Measurements from ENCODE around the gene SLC16A11. TPM values are rescaled to one million over a fixed set of nuclear protein-coding genes. Genes with fewer than 3 reads are reported as not detected.

The SLC16A11 gene
- total RNA-seq, 1 donor from 2014 or later: 0.54 TPM

DNA sequence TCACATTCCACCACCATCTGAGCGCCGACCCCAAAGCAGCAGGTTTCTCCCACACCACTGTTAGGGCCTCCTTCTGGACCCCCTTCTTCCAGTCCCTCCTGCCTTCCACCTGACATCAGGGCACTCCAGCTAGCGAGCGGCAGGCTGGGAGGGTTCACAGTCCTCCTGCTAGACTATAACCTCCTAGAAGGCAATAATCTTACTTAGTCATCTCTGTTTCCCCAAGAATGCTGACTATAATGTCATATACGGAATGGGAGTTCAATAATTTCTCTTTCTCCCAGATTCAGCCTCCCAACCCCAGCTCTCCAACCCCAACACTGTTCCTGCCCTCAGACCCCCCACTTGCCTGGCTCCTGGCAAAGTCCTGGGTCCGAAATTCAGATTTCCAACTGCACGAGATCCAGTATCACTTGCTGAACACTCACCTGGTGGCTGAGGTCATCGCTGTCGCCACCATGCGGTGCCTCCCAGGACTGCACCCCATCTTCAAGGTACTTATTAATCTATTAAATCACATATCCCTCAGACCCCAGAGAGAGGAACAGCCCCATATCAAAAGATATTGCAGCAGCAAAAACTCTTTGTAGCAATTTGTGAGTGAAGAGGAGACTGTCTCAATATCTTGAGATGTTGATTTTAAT is 42.5 kb downstream of the SLC16A11 start:
- no peak overlapping the region for H3K4me3 Mint-ChIP-seq (ENCODE audit: unreplicated experiment)
- peak; percentile 64 for DNase-seq
- peaks cover 7% of the 10 kb centered on the region for H3K27me3 Mint-ChIP-seq (ENCODE audit: unreplicated experiment)
- TF ChIP-seq, protein P1, sequence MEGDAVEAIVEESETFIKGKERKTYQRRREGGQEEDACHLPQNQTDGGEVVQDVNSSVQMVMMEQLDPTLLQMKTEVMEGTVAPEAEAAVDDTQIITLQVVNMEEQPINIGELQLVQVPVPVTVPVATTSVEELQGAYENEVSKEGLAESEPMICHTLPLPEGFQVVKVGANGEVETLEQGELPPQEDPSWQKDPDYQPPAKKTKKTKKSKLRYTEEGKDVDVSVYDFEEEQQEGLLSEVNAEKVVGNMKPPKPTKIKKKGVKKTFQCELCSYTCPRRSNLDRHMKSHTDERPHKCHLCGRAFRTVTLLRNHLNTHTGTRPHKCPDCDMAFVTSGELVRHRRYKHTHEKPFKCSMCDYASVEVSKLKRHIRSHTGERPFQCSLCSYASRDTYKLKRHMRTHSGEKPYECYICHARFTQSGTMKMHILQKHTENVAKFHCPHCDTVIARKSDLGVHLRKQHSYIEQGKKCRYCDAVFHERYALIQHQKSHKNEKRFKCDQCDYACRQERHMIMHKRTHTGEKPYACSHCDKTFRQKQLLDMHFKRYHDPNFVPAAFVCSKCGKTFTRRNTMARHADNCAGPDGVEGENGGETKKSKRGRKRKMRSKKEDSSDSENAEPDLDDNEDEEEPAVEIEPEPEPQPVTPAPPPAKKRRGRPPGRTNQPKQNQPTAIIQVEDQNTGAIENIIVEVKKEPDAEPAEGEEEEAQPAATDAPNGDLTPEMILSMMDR (IDR thresholded peaks at IDR 0.05; ENCODE audit: partially characterized antibody, unreplicated experiment): peak; percentile 75
- peaks cover 16% of the 10 kb centered on the region for H3K36me3 Mint-ChIP-seq (ENCODE audit: unreplicated experiment)
- H3K4me1 Mint-ChIP-seq (ENCODE audit: low read depth, unreplicated experiment): no peaks in the 10 kb centered on the region
- H3K9me3 Mint-ChIP-seq (ENCODE audit: unreplicated experiment): no peaks in the 10 kb centered on the region
- no peak overlapping the region for H3K27ac Mint-ChIP-seq (ENCODE audit: unreplicated experiment)

DNA sequence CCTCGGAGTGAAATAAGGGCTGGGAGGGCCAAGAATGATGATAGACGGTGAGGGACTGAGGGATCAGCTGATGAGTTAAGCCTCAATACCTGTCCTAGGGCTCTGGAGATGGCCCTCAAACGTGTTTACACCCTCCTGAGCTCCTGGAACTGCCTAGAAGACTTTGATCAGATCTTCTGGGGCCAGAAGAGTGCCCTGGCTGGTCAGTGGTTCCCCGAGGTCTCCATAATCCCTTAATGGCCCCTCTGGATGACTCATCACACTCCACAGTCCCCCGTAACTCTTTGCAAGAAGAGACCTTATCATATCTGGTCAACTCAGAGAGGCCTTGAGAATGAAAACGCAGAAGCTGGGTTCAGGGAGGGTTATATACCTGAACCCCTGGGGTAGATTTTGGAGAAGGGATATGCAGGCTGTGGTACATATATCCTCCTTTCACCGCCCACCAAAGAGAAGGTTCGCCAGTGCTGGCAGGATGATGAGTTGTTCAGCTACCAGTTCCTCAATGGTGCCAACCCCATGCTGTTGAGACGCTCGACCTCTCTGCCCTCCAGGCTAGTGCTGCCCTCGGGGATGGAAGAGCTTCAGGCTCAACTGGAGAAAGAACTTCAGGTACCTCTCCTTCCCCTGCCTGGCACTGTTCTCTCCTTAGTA is 44.9 kb downstream of the SLC16A11 start:
- TF ChIP-seq, protein P1 (IDR thresholded peaks at IDR 0.05; ENCODE audit: partially characterized antibody, unreplicated experiment): no peak
- Mint-ChIP-seq H3K4me3 (ENCODE audit: unreplicated experiment) (peak overlapping the region; percentile 37), H3K27me3 (ENCODE audit: unreplicated experiment) (peaks cover 9% of the 10 kb centered on the region), H3K4me1 (ENCODE audit: low read depth, unreplicated experiment) (no peaks in the 10 kb centered on the region), H3K27ac (ENCODE audit: unreplicated experiment) (no peak overlapping the region), H3K36me3 (ENCODE audit: unreplicated experiment) (peaks cover 16% of the 10 kb centered on the region), H3K9me3 (ENCODE audit: unreplicated experiment) (no peaks in the 10 kb centered on the region)
- DNase-seq: no peak

DNA sequence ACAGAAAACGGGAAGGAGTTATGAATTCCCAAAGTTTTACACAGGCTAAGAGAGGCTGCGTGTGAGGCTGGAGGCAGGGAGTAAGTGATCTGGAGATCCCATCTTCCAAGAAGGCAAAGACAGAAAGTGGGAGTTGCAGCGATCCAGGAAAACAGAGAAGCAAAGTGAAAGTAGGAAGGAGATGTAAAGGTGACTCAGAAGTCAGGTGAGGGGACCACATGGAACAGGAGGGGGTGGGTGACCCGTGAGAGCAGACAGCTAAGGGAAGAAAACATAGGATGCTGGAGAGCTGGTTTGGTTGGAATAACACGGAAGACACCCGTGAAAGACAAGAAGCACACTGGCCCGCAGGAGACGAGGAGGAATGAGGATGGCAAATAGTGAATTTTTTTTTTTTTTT is 46.7 kb downstream of the SLC16A11 start:
- TF ChIP-seq, protein P1 (IDR thresholded peaks at IDR 0.05; ENCODE audit: partially characterized antibody, unreplicated experiment): no peak
- H3K27ac Mint-ChIP-seq (ENCODE audit: unreplicated experiment): no peak overlapping the region
- H3K27me3 Mint-ChIP-seq (ENCODE audit: unreplicated experiment): peaks cover 9% of the 10 kb centered on the region
- H3K9me3 Mint-ChIP-seq (ENCODE audit: unreplicated experiment): no peaks in the 10 kb centered on the region
- H3K4me3 Mint-ChIP-seq (ENCODE audit: unreplicated experiment): peak overlapping the region; percentile 53
- no peaks in the 10 kb centered on the region for H3K4me1 Mint-ChIP-seq (ENCODE audit: low read depth, unreplicated experiment)
- H3K36me3 Mint-ChIP-seq (ENCODE audit: unreplicated experiment): peaks cover 16% of the 10 kb centered on the region
- no peak for DNase-seq

DNA sequence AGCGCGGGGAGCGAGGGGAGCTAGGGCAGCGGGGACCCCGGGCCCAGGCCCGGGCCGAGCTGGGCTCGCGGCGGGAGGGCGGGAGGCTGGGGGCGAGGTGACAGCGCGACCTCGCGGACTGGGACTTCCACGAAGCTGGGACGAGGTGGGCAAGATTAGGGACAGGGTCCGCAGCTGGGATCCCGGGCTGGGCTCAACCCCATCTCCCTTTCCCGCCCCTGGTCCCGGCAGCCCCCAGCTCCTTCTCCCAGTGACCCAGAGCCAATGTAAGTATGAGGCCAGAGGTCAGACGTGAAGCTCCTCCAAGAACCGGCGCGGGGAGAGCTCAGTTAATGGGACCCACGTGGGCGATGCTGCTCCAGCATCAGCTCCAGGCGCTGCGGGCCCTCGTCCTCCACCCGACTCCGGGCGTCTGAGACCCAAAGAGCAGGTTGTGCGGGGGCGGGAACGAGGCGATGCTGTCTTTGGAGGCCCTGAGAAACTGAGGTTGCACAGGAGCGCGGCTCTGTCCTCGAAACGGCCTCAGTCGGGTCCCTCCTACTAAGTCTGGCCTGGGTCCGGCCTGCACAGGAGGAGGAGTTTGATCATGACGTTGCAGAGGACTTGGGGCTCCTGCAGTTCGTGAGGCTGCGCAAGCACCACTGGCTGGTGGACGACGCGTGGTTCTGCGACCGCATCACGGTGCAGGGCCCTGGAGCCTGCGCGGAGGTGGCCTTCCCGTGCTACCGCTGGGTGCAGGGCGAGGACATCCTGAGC is 47.5 kb downstream of the SLC16A11 start:
- Mint-ChIP-seq H3K27ac (ENCODE audit: unreplicated experiment) (no peak overlapping the region), H3K36me3 (ENCODE audit: unreplicated experiment) (peaks cover 14% of the 10 kb centered on the region), H3K4me3 (ENCODE audit: unreplicated experiment) (no peak overlapping the region), H3K4me1 (ENCODE audit: low read depth, unreplicated experiment) (no peaks in the 10 kb centered on the region), H3K27me3 (ENCODE audit: unreplicated experiment) (peaks cover 9% of the 10 kb centered on the region), H3K9me3 (ENCODE audit: unreplicated experiment) (no peaks in the 10 kb centered on the region)
- TF ChIP-seq, protein P1 (IDR thresholded peaks at IDR 0.05; ENCODE audit: partially characterized antibody, unreplicated experiment): no peak
- no peak for DNase-seq

All from glutamatergic neuron (in vitro differentiated cells).